Sigmoid colon (tissue), 4 donors: ENCODE measurements around the gene NUP43.

Source experiments
- POLR2A ChIP-seq, 2 donors: fragments of 450-650 bp; IDR thresholded peaks; one replicate each; pipeline ENCODE4 v1.6.1; 2016; ENCODE audit warnings: antibody characterized with exemption in 2 of 2, mild to moderate bottlenecking in 2 of 2, moderate library complexity in 2 of 2
- POLR2AphosphoS5 ChIP-seq, 4 donors: sonication (generic); formaldehyde crosslinking; IDR thresholded peaks; one replicate each; pipeline ENCODE4 v1.6.1; 2017; ENCODE audit warnings: antibody characterized with exemption in 4 of 4

- no peak for TF ChIP-seq POLR2A (IDR thresholded peaks at IDR 0.05)
- no peak for TF ChIP-seq POLR2AphosphoS5 (IDR thresholded peaks at IDR 0.05)
These were observed 29.1 kb downstream of the NUP43 start for GRCh38 chr6:149717255-149717587.
